ENCODE data around the gene PAX8. TPM values are rescaled to one million over a fixed set of nuclear protein-coding genes. Genes with fewer than 3 reads are reported as not detected.

The PAX8 gene
- 0.13 and 0.43 TPM in 2 replicates for total RNA-seq

DNA sequence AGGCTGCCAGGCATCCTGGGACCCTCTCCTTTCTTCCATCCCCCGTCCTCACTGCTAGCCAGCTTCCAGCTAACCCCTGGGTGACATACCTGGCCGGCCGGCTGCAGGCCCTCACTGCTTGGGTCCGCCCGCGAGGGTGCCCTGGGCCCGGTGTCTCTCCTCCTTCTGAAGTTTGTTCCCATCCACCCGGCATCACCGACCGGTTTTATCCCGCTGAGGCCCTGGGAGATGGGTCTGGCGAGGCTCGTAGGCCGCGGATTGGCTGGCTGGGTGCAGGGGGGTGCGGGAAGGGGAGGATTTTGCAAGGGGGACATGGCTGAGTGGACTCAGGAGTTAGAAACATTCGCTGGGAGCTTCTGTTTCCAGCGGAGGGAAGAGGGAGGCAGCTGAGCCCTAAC, at the start of gene PAX8:
Gene PAX8, minus strand, starts transcription at position 180 of the 398 bp plus-strand sequence. CDS start 527 bp downstream, outside the sequence.

DNA sequence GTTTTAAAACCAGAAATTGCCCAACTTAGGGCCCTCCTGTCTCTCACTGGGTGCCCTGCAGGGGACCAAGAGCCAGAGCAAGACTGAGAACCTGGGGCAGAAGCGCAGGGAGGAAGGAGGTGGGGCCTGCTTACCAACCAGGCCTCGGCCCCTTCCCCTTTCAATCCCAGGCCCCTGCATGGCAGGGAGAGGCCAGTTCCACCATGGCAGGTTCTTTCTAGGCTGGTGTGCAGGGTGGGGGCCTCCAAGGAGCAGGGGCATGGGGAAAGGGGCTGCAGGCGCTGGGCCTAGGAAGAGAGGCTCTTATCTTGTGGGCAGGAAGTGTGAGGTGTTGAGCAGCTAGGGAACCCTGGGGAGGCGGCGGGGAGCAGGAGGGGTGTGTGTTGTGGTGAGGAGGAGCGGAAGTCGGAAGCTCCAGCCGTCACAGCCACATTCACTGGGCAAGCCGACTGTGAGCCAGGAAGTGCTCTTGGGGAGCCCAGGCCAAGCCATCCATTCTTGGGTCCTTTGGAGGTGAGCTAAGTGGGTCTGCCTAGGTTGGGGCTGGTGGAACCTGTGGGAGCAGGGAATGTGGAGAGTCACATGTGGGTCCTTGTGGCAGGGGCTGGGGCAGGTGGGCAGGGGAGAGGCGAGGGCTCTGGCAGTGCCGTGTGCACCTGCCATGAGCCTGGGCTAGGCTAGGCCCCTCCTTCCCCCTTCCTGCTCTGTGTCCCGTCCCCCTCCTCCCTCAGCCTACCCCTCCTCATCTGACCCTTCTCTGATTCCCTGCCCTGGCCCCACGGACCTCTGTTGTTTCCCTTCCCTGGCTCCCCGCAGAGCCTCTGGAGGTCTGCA, 105.0 kb downstream of the PAX8 start, which contains the start of gene PSD4:
Gene PSD4, plus strand, starts transcription at position 430 of the 834 bp plus-strand sequence. CDS start 8,486 bp downstream, outside the sequence.

Other genes starting within 250 kb of the PAX8 start
- gene IL36B, start 226.1 kb downstream of the PAX8 start, total RNA-seq, result not detected in 2 replicates
- gene IL36RN, start 219.7 kb downstream of the PAX8 start, total RNA-seq, result not detected in 2 replicates
- not detected in 2 replicates for gene IL1F10, start 211.0 kb downstream of the PAX8 start, total RNA-seq
- not detected in 2 replicates for gene IL1RN, start 151.3 kb downstream of the PAX8 start, total RNA-seq
- gene PSD4, start 105.0 kb downstream of the PAX8 start, total RNA-seq, result 0.14 and 0.27 TPM in 2 replicates
- 33.2 and 37.1 TPM in 2 replicates for gene ZNG1B, start 158.8 kb upstream of the PAX8 start, total RNA-seq
- gene FOXD4L1, start 219.7 kb upstream of the PAX8 start, total RNA-seq, result 0.13 TPM in 1 of 2 replicates, not detected in the other